Measurements from ENCODE around the gene MCEE.
"Not testable (repeated sequence)": the region's sequence is repeated elsewhere in the genome, so short reads cannot be mapped to it uniquely, and the experiment has no call there.

Gene MCEE

DNA sequence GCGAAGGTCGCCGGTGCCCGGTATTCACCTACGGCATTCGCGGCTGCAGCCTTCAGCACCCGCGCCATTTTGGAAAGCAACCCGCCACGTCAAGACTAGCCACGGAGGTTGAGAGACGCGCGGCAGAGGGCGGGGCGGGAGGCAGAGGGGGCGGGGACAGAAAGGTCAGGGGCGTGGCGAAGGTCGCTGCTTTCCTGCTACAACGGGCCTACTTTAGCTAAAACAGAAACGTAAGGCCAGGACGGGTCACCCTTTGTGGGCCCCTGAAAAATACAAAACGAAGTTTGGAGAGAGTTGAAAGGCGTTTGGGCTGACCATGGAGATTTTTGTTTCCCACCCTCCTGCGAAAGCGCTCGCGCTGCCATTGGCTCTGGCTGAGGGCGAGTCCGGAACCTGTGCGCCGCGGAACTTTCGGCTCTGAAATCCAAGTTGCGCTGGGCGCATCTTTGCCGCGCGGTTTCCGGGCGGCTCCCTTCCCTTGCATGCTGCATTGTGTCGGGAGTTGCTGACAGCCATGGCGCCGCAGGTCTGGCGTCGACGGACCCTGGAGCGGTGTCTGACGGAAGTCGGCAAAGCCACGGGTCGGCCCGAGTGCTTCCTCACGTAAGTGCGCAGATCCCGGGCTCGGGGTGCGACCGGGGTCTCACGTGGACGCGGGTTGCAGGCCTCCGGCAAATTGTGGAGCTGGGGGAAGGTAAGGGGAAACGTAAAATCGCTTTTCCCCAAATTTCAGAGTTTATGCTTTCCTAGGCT lies at the start of gene MCEE, which contains the start of gene MPHOSPH10:
TSS of gene MCEE (minus strand) at position 78 of the 753 bp plus-strand sequence. CDS start at position 68, 10 bp downstream.
TSS of gene MPHOSPH10 (plus strand) at position 483 of the 753 bp plus-strand sequence. CDS start at position 515, 32 bp downstream.
- peak; percentile 44 to 98 (median 93) for DNase-seq

DNA sequence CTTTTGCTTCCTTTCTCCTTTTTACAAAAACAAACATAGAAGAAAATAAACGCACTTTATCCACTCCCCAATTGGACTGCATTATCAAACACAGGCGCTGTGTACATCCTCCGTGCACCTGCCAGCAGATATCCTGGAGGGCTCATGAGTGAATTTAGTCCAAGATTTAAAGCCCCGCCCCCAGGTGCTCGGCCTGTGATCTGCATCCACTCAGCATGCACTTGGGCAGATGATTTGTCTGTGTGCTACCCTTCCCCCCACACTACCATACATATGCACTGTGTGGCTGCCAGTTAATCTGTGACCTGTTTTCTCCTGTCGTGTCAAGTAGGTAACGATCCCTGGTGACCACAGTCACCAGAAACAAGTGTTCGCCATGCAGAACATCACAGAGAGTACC lies 48.8 kb upstream of the MCEE start:
- peak in 1 of 14 donors; percentile 62 for DNase-seq

DNA sequence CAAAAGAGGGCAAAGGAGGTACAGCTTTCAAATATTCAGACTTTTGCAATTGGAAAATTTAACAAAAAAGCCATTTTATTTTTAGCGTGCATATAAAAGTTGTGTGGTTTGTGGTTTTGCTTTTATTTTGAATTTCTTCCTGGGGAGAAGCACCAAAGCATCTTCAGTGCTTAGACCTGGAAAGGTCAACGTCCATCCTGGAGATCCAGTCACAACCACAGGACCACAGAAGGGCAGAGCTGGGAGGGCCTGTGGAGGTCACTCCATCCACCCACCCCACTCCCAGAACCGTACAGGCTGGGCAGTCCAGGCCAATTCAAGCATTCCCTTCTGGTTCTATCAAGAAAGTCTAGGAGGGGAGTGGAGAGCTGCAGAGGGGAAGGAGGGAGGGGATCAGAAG lies 44.2 kb upstream of the MCEE start:
- DNase-seq: no peak

DNA sequence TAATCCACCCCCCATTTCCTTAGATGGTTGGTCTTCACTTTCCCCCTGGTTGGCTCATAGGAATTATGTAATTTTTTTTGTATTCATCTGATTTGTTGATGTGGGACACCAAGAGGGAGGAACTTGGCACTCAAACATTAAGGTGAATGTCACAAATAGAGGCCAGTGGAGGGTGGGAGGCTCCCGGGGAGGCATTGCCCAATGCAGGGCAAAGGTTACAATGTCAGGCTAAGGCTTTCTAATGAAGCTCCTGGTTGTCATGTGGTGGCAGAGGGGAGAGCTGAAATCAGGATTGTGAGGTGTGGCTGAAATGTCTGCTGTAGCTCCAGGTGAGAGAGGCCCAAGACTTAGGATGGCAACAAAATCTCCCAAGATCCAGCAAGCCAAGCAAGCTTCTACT lies 43.1 kb upstream of the MCEE start:
- DNase-seq: no peak

GRCh38 chr2:71166812-71167211 lies 36.8 kb upstream of the MCEE start:
- no peak for DNase-seq

DNA sequence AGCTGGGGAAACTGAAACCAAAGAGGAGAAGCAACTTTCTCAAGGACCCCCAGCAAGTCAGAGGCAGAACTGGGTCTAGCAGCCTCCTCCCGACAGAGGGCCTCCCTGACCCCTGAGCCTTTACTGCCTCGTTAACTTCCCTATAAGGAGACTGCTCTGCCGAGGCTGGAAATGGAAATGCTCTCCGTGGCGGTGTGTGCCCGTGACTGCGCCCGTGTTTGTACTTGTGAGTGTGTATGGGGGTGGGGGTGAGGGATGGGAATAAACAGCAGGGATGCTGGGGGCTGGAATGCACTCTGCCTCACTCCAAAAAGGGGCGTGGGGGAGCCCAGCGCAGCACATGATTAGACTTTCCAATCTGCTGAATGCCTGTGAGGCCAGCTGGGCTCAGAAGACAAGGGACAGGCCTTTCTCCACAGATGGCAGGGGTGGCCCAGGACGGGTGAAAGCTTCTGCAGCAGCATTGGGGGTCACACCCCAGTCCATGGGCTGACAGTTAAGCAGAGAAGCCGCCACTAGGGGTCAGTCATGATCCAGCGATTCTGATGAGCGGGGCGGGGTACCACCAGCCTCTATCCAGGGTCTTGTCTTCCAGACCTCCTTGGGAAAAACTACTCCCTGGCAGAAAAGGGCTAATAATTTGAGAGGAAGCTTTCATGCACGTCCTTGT lies 27.2 kb upstream of the MCEE start:
- peak in 7 of 14 donors; percentile 5 to 61 (median 16) for DNase-seq

GRCh38 chr2:71156573-71156972 lies 26.5 kb upstream of the MCEE start:
- no peak for DNase-seq

GRCh38 chr2:71155846-71156245 lies 25.8 kb upstream of the MCEE start:
- DNase-seq: no peak

GRCh38 chr2:71154798-71155197 lies 24.8 kb upstream of the MCEE start:
- no peak for DNase-seq

- DNase-seq: no peak
Measured at GRCh38 chr2:71154279-71154678, 24.2 kb upstream of the MCEE start.

DNA sequence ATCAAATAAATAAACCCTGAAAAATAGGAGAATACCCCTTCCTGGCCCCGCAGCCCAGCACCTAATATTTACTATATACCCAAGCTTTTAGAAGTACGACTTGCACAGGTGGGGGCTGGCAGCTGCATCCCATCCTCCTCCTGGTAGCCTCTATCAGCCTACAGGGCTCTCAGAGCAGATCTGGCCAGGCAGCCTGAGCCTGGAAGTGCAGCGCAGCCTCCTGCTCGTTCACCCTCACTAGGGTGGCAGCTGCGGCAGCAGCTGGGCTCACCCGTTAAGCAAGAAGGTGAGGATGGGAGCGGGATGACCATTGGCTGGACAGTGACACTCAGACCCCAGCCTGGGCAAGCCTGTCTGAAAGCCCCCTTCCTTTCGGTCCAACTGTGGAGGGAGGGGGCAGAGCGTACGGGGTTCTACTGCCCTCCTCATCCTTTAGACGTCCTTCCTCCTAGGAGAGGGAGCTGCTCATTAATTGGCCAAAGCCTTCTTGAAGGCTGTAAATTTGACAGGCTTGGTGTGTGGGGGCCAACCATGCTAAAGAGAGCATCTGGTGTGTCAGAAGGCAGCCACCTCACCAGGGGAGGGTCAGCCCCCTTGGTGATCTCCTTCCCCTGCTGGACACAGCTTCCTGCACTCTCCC lies 23.7 kb upstream of the MCEE start:
- no peak for DNase-seq

DNA sequence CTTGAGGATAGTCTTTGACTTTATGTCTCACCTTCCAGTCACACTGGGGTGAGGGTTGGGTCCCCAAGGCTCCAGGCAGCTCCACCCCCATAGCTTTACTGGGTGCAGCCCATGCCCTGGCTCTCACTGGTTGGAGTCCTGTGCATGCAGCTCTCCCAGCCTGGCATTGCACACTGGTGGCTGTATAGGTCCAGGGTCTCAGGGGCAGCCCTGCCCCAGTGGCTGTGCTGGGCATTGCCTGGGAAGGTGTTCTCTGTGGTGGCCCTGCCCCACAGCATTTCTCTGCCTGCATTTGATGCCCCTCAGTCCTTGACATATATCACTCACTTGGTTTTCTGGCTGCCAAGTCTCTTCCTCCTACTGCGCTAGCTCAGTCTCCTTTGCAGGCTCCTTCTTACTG lies 21.6 kb upstream of the MCEE start:
- no peak for DNase-seq

- no peak for DNase-seq
Measured at GRCh38 chr2:71150082-71150816, 20.2 kb upstream of the MCEE start.

DNA sequence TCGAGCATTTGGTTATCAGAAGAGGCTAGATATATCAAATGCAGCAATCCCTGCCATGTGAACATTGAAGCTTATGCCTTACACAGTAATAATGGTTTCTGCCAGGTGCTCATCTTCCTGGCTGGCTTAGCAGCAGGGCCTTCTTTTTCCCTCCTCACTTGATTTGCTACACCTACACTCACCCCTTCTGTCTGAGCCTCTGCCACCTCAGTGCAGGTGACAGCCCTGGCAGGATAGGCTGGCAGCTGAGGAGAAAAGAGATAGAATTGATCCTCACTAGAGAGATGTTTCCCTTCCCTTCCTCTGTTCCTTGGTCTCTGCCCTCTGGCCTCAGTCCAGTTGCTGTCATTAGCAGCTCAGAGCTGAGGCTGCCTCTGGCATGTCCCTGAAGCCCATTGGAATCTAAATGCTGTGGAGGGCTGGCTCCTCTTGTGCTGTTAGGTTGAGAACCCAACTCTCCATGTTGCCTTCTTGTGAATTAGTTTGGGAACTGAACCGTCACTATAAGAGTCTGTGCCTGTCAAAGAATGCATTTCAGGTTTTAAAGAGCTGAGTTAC lies 18.6 kb upstream of the MCEE start:
- no peak for DNase-seq

DNA sequence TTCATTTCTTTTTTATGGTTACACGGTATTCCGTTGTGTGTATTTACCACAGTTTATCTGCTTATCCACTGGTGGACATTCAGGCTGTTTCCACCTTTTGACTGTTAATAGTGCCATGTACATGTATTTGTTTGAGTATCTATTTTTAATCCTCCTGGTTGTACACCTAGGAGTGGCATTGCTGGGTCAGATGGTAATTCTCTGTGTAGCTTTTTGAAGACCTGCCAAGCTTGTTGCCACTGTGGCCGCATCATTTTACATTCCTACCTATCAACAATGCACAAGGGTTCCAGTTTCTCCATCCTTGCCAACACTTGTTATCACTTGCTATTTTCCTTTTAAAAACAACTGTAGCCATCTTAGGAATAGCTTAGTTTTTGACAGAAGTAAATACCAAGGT lies 13.8 kb upstream of the MCEE start:
- no peak for DNase-seq

GRCh38 chr2:71136174-71136573 lies 6.1 kb upstream of the MCEE start:
- no peak for DNase-seq

DNA sequence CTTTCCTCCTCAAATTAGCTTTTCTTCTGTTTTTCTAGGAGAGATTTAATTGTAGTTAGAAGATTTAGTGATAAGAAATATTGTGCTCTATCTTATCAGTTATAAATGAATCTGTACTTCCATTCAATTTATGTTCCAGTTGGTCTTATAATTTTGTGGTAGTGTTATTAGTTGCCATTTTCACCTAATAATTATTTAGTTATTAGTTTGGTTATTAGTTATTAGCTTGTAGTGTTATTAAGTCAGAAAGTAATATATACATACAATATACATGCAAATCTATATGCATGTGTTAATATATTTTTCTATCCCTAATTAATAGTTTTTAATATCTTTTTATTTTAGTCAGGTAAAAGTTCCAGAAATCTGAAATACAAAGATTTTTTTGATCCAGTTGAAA lies 3.6 kb upstream of the MCEE start:
- no peak for DNase-seq

DNA sequence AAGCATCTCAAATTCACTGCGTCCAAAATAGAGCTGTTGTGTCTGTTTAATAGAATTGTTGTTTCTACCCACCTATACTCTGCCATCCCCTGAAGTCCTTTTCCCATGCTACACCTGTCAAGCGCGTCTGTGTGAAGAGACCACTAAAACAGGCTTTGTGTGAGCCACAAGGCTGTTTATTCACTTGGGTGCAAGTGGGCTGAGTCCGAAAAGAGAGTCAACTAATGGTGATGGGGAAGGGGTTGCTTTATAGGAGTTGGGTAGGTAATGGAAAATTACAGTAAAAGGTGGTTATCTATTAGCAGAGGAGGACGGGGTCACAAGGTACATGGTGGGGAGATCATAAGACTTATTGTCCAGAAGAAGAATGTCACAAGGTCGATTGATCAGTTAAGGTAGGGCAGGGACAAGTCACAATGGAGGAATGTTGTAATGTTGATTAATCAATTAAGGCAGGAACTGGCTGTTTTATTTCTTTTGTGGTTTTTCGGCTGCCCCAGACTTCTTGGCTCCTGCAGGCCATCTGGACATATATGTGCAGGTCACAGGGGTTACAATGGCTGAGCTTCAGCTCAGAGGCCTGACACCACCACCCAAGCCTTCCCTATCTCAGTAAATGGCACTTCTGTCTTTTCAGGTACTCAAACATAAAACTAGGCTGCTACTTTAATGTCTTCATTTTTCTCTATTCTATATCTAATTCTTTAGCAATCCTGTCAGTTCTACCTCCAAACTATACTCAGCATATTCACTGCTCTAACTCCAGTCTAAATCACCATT lies 1.5 kb upstream of the MCEE start:
- not testable (repeated sequence) for DNase-seq

GRCh38 chr2:71130905-71131244 lies 846 bp upstream of the MCEE start:
- DNase-seq: peak in 1 of 14 donors; percentile 29

DNA sequence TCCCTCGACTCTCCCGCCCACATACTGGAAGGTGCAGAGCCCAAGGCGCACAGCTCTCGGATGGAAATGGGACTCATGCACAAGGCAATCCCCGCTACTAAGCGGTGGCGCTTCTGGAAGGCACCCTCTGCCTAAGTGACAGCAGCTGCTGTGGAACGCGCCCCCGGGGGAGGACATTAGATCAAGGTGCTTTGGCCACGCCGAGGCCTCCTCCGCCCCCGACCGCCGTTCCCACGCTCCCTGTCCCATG lies 202 bp downstream of the MCEE start:
- peak in 1 of 14 donors; percentile 88 for DNase-seq

DNA sequence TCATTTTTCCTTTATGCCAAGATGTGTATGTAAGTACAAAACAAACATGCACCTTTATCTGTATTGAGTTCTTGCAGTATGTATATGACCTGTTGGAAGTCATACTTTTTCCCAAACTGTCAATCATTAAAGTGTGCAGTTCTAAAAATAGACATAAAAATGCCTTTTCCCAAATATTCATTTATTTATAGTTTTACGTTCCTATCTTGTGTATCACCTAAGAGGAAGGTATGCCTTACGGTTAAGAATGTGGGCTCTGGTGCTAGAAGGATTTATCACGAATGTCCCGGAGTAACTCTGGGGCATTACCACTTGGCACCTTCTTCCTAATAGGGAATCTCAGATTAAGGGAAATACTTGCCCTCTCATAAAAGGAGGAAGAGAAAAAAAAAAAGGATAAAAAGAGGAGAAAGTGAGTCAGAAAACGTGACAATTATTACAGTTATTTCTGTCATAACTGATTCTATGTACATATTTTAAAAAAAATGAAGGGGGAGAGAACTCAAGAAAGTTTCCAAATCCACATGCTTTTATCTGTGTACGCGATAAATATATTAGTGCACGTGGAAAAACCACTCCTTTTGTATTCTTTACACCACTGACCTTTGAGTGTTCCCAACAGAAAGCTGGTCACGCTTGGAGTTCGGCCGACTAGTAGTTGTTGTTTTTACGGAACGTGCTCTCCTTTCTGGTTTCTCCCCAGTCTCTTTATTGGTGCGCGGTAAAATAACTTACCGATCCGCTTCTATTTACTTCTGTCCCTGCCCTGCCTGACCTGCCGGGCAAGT lies 721 bp downstream of the MCEE start:
- DNase-seq: peak in 2 of 14 donors; percentile 22 to 43

Measured in C1 segment of cervical spinal cord (tissue), 14 donors.